ENCODE data around the gene DOCK1.

Gene DOCK1

DNA sequence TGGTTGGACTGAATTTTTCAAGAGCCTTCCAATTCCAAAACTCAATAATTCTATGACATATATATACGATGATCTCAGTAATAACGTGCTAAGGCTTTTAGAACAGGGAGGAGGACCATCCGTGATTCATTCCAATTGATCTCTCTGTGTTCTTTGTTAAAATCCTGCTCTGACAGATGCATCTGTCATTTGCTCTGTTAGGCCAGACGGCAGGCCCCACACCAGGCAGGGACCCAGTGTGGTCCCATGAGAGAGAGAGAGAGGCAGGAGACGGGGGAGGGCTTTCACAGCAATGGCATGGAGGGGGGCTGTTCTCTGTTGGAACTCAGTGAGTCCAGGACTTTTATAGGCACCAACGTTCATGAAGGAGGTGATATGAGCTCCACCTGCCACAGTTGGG lies 451.1 kb downstream of the DOCK1 start:
- DNase-seq (ENCODE audit: low spot score), result no peak

DNA sequence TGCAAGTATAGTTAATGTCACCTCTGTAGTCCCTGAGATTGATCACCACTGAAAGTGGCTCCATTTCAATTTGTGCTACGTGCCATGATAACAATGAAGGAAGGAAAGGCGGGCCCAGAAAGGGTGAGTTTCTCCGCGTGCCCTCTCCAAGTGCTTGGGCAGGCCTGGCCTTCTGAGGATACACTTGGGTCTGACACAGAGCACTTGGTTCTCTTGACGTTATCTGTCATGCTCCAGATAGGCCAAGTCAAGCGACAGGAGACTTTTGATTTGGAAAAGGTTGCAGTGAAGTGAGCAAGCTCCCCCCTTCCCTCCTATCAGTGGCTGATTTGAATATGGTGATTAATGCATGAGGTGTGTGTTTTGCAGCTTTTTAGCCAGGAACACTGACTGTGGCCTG lies 452.0 kb downstream of the DOCK1 start:
- DNase-seq (ENCODE audit: low spot score), result no peak

DNA sequence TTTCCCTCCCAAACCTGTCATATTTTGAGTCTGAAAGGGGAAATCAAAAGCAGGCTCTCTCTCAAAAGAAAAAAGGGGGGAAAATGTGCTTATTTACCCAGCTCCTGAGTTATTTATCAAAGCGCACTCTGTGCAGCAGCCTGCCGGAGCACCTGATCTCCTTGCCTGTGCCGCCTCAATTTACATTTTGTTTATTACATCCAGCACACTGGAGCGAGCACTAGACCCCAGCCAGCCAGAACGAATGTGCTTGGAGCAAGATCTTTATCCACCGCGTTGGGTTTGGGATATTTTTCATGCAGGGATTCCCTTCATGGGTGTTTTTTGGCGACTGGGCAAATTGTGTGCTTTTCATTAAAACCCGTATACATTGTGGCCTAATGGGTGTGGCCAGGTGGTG lies 453.1 kb downstream of the DOCK1 start:
- DNase-seq (ENCODE audit: low spot score), result no peak

DNA sequence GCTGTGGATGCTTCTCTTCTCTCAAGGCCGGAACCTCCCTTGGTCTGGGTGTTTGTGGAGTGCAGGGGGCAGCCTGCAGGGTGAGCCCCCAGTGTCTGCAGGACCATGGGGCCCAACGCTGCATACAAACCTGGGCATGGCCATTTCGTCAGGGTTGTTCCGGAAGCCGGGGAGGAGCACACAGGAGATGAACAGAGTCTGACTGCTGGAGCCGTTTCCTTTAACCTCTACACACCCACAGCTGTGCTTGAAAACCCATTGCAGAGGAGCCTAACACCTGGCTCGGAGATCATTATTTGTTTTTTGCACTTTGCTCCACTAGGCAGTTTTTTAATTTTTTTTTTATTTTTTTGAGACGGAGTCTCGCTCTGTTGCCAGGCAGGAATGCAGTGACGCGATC lies 458.8 kb downstream of the DOCK1 start:
- no peak for DNase-seq (ENCODE audit: low spot score)

DNA sequence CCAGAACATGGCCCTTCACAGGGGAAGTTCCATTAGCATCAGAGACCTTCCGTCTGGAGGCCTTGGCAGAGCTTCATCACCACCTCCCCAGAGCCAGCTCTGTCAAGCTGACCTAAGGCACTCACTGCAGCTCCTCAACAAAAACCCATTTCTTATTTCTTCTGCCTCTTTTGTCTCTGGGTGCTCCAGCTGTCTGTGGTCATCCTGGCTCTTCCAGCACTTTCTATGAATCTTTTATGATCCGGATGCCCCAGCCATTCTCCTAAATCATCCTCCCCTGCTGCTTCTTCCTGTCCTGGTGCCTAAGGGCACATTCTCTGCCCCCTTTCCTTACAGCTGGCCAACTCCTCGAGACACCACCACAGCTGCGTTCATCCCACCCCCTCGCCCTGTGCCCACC lies 462.9 kb downstream of the DOCK1 start:
- no peak for DNase-seq (ENCODE audit: low spot score)

DNA sequence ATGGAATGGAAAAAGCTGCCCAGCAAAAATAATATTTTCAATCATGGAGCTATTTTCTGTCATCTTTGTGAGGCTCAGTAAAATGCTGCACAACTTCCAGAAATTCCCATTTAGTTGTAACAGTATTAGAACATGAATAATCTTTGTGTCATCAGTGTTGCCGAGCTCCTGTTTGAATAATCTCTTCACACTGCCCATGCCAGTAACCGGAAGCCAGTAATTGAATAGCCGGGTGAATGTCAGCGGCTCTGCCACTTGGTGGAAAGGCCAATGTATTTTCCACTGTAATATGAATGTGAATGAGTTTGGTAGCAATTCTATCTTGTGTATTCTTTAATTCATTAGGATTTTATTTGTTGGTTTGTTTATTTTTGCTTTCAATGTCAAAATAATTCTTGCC lies 463.7 kb downstream of the DOCK1 start:
- DNase-seq (ENCODE audit: low spot score), result no peak

DNA sequence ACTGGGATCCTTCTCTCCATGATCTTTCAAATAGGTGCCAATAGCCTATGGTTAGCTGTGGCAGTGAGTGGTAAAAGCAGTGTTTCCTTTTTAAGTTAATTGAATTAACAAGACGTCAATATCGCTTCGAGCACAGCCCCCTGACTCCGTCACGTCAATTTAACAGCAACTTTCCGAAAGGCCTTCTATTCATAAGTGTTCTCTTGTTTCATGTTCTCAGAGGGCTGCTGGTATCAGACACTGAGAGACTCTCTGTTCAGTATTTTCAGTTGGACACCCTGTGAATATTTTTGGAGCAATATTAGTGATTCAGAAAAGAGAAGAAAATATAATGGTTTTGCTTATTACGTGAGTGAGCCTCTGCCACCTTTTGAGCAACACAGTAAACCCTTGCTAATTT lies 465.4 kb downstream of the DOCK1 start:
- DNase-seq (ENCODE audit: low spot score), result no peak

DNA sequence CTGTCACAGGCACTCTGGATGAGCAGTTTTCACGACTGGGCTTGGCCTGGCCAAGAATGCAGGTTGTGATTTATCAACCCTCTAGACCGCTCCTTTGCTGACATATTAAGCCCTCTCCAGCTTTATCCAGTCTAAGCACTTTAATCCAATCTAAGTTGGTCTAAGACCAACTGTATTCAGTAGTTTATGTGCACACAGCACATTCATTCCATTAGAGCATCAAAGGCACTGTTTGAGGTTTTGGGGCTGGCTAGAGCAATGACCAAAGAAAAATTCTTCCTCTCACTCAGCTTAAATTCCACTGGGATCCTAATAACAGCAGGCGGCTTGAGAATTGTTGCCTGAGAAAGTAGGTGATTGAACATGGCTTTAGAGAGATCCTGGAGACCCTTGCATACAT lies 467.1 kb downstream of the DOCK1 start:
- DNase-seq (ENCODE audit: low spot score), result no peak

DNA sequence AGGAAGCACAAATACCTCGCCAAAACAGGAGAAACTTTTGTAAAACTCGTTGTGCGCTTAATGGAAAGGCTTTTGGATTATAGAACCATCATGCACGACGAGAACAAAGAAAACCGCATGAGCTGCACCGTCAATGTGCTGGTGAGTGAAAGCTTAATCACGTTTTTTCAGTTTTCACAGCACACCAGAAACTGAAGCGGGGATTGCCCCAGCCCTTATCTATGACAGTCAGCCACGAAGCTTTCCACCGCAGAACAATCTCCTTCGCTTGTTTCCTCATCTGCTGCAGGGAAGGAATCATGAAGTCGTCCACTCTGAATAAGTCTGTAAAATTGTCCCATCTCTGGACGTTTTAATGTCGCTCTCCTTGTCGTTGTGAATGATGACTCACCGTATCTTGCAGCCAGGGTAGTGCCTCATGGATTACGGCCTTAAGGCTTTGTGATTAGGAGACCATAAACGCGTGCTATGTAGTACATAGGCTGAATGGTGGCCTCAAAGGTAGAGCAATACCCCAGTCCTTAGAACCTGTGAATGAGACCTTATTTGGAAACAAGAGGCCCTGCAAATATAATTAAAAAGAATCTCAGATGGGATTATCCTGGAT lies 468.9 kb downstream of the DOCK1 start:
- DNase-seq (ENCODE audit: low spot score), result no peak

DNA sequence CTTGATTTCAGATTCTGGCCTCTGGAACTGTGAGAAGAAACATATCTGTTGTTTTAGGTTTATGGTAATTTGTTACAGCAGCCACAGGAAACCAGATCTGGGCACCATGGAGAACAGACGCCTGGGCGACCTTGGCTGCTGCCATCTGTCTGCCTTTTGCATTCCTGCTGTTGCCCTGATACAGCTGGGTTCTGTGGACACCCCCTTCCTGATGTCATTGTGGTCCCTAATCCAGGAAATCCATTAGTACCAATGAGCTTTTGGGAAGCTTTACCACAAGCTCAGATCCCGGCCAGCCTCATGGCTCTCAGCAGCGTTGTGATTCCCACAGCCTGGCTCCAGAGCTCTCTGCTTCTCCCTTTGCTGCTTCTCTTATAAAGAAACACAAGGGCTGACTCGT lies 469.7 kb downstream of the DOCK1 start:
- no peak for DNase-seq (ENCODE audit: low spot score)

DNA sequence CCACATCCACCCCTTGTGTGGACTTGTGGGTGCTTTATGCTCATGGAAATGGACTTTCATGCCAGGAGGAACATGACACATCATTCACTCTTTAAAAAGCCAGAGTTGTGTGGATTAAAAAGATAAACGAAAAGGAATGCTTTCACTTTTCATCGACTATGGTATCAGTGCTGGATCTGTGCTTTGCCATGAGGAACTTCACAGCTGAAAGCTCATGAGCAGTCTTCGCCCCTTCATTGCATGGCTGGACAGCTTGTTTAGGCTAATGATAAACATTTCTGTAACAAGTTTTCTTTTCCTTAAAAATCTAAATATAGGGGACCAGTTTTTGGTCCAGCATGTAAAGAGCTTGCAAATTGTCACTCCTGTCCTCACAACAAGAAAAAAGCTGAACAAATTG lies 470.2 kb downstream of the DOCK1 start:
- DNase-seq (ENCODE audit: low spot score), result no peak

DNA sequence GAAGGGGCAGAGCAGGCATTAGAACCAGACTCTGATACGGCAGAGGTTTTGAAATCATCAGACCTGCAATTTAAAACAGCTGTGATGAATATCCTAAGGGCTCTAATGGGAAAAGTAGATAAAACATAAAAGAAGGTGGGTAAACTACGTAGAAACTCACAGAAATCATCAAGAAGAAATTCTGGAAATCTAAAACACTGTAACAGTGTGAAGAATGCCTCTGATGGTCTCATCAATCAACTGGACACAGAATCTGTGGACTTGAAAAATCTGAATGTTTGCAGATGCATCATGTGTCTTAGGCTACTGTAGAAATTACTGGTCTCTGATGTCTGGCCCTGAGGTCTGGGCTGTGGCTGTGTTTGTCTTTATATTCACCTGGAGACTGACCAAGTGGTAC lies 470.8 kb downstream of the DOCK1 start:
- no peak for DNase-seq (ENCODE audit: low spot score)

DNA sequence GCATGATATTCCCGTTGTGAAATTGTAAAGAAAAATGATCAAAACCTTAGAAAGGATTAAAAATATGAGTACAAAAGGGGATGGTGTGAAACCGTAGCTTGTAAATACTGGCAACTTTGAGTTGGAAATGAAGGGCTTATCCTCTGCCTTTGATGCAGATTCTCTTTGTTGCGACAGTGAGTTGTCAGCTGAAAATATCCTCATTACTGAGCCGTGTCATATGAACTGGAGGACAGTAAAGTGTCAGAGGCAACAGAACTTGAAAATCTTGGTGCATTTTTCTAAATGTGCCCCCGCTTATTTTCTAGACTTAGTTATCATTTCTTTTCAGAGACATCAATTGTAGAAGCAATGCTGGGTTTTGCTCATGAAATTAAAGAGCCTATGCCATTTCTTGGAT lies 473.4 kb downstream of the DOCK1 start:
- no peak for DNase-seq (ENCODE audit: low spot score)

DNA sequence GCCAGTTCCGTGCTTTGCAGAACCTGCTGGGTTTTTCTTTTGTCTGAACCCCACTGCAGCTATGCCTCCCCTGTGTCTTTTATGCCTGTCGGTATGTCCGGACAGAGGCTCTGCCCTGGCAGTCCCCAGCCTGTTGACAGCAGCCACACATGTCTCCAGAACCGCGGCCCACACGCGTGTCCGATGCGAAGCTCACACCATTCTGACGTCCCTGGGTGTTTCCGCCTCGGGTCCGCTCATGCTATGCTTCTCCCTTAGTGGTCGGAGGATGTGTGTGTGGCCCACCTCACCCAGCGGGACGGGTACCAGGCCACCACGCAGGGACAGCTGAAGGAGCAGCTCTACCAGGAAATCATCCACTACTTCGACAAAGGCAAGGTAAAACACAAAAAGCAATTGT lies 479.3 kb downstream of the DOCK1 start:
- DNase-seq (ENCODE audit: low spot score), result no peak

DNA sequence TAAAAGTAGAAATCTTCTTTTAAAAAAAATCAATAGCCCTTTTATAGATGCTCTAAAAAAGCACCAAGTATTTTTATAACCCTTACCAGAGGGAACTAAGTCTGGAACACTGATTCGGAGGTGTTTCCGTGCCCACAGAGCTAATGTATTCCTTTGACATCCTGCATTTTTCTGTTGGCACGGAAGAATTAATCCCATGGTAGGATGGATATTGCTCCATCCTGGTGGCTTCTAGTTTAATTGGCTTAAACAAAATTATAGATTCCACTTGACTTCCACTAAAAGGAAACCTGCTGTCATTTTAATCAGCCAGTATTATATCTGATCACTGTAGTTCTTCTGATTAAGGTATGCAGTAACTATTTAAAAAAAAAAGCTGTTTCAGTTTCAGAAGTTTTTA lies 479.8 kb downstream of the DOCK1 start:
- DNase-seq (ENCODE audit: low spot score), result no peak

DNA sequence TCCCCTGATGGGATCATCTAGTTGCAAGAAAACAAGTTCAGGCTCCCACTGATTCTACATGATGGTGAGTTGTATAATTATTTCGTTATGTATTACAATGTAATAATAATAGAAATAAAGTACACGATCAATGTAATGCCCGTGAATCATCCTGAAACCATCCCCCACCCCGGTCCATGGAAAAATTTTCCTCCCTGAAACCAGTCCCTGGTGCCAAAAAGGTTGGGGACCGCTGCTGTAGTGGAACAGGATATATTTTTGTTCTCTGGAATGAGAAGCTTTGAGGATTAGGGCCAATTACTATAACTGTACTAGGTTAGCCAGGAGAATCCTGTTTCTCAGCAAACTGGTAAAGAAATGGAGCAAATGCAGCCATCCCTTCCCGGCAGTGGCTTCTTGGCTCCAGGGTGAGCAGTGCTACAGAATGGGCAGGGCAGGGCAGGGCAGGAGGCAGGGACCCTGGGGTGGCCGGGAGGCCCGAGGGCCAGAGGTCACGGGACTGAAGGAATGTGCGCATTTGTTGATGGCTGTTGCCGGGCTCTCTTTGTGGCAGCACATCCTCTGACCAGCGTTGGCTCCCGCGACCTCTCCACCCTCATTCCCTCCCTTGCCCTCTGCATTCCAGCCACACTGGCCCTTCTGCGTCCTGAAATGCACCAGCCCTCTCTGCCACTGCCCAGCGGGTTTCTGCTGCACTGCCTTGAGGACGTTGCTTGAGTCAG lies 481.5 kb downstream of the DOCK1 start:
- no peak for DNase-seq (ENCODE audit: low spot score)

DNA sequence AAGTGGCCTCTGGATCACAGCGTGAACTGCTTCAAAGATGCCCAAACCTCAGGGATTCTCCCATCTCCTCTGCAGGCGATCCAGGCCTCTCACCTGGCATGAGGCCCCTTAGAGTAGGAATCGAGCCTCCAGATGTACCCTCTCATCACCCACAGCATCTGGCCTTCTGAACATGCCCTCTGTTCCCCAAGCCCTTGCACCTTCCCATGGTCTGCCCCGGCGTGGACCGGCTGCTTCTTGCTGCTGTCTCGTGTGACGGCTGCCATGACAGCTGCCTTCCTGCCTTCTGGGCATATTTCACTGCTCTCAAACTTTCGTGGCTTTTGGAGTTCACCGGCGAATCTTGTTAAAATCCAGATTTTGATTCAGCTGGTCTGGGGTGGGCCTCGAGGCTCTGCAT lies 486.6 kb downstream of the DOCK1 start:
- DNase-seq (ENCODE audit: low spot score), result no peak

DNA sequence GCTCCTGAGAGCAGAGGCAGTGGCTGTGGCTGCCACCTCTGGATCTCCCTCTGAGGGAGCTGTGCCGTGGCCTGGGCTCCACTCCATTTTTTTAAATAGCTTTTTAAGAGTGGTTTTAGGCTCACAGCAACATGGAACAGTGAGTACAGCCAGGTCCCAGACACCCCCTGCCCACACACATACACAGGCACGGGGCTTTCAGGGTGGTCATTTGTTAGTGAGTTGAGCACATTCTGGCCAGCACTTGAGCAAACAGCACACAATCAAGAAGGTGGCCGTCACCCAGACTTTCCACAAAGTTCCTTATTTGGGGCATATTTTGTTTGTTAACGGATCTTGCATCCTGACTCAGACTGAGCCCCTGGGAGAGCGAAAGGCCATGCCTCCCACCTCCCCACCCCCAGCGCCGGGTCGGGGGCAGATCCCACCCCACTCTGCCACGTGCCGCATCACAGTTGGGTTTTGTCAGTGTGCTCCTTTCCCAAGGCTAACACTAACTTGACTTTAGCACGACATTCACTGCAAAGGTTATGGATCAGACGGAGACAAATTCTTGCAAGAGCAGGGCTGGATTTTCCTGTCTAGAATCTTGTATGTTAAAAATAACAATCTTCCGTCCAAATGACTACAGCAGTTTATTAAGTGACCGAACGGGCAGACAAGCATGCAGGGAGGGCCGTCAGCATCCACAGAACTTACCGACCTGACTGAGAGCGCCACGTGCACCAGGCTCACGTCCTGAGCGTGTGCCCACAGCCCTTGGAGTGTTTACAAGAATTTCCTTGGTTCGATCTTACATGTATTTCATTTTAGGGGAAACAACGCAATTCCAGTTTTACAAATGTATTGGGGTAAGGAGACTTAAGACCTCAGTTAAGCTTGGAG lies 487.4 kb downstream of the DOCK1 start:
- no peak for DNase-seq (ENCODE audit: low spot score)

DNA sequence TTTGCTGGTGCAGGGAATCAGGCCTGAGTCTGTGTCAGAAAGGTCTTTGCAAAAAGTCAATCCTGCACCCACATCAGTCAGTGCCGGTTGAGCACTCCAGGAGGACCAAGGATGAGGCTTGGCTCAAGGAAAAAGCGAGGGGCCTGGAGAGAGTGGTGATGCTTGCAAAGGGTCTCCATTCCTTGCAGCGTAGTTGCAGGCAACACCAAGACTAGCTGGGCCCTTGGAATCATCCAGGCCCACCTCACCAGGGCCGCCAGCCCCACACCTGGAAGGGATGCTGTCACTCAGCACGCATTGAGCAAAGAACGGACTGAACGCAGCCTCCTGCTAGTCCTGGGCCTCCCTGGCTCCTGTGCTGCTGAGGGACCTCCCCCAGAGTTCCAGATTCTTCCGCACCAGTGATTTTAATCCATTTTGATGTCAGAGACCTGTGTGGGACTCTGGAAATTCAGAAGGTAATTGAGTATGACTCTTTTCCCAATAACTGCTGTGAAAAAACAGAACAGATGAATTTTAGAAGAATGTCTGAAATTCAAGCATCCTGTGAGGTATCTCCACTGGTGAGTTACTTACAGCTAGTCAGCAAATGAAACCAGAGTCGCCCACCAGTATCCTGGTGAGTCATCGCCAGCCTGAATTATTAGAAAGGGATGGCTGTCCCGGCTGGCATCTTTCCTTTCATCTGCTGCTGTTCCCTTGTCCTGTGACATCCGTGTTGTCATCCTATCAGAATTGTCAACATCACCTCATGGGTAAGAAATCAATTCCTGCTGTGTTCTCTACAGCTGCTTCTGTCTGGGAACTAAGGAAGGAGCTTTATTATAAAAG lies 493.1 kb downstream of the DOCK1 start:
- DNase-seq (ENCODE audit: low spot score), result no peak

DNA sequence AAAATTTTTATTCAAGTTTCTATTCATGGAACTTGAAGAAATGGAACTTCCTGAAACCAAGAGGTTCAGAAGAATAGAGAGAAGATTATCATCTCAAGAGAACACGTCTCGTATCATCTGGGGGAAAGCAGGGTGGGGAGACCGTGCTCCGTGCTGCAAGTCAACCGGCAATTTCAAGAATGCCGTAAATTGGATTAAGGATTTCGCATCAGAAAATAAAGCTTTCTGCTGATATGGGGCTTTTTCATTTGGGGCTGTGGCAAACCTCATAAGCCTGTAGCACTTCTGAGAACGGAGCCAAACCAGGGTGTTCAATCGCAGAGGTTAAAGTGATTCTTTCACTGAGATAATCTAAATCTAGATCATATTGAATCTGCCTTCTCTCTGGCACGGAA lies 493.7 kb downstream of the DOCK1 start:
- no peak for DNase-seq (ENCODE audit: low spot score)

DNA sequence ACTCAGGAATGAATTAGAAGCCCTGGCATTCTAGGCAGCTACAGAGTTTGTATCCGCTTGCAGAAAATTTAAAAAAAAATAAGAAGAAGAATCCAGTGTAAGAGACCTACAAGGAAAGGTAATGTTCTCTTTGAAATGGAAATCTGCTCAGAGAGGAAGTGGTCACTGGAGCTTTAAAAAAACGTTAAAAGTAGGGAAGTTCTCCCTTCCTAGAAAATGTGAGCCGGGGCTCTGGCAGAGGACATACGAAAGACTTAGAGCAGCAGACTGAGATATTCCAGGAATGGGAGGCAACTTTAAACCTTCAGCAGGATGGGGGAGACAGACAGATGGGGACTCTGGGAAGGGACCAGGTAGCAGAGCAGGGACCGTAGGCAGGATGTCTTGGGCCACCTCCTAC lies 494.4 kb downstream of the DOCK1 start:
- DNase-seq (ENCODE audit: low spot score), result no peak

DNA sequence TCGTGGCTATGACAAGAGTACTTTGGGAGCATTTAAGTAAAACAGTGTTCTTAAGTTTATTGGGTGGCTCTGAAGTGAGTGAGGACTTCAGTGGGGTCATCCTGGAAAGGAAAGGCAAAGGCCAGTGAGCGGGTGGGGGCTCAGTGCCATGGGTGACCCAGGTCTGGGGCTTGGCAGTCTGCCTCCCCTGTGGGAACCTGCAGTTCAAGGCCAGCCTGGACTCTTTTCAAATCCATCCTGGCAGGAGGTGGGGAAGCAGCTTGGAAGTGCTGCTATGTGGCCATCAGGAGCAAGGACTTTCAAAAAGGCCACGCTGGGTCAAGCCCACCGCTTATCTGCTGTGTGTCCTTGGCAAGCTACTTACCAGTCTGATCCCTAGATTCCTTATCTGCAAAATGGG lies 495.0 kb downstream of the DOCK1 start:
- DNase-seq (ENCODE audit: low spot score), result no peak

All from HuH-7.5 (cell line).